SK-N-SH treated with all-trans-retinoic acid at 6 μM for 48 hours (cell line): ENCODE data around the gene CDH11.

Experiments
- ARNTL ChIP-seq: fragments of 450-650 bp; formaldehyde crosslinking; IDR thresholded peaks from 2 replicates; pipeline ENCODE4 v1.5.0; 2020; ENCODE audit warnings: low read depth, mild to moderate bottlenecking, moderate library complexity, borderline replicate concordance
- CREB5 ChIP-seq: fragments of 250-450 bp; sonication (Bioruptor Pico); IDR thresholded peaks from 2 replicates; pipeline ENCODE4 v1.5.1; 2020; ENCODE audit warnings: low read depth, mild to moderate bottlenecking, moderate library complexity
- ESRRG ChIP-seq: fragments of 250-450 bp; sonication (Bioruptor Pico); IDR thresholded peaks from 2 replicates; pipeline ENCODE4 v1.6.1; 2021; ENCODE audit warnings: mild to moderate bottlenecking
- PPARA ChIP-seq: fragments of 250-450 bp; sonication (Bioruptor Pico); IDR thresholded peaks from 2 replicates; pipeline ENCODE4 v1.5.0; 2020; ENCODE audit warnings: mild to moderate bottlenecking, borderline replicate concordance
- SNAI2 ChIP-seq: fragments of 250-450 bp; sonication (Bioruptor Pico); IDR thresholded peaks from 2 replicates; pipeline ENCODE4 v1.5.0; 2020; ENCODE audit warnings: mild to moderate bottlenecking, moderate library complexity
- TOX ChIP-seq: fragments of 250-450 bp; sonication (Bioruptor Pico); IDR thresholded peaks from 2 replicates; pipeline ENCODE4 v1.8.0; 2021; ENCODE audit warnings: mild to moderate bottlenecking, moderate library complexity, borderline replicate concordance
- ZNF565 ChIP-seq: fragments of 450-650 bp; formaldehyde crosslinking; conservative IDR thresholded peaks from 2 replicates; pipeline ENCODE4 v1.5.0; 2020; ENCODE audit warnings: low read depth, mild to moderate bottlenecking, moderate library complexity

GRCh38 chr16:65068151-65068740, 53.6 kb downstream of the CDH11 start:
- TF ChIP-seq CREB5 (CRISPR knock-in tag): no peak
- TF ChIP-seq ARNTL (CRISPR knock-in tag): no peak
- TF ChIP-seq ZNF565 (CRISPR knock-in tag): no peak
- TF ChIP-seq PPARA (CRISPR knock-in tag): no peak
- TF ChIP-seq ESRRG (CRISPR knock-in tag): no peak
- no peak for TF ChIP-seq SNAI2 (CRISPR knock-in tag)
- TF ChIP-seq TOX: no peak
